MM.1S (cell line): Measurements from ENCODE around the gene POLR1D.

ENCODE experiments used
- DNase-seq: peaks from one replicate; pipeline ENCODE4 v3.0.0-alpha.2; 2015
- H2AFZ ChIP-seq: fragments of 300-600 bp; sonication (generic); 2 replicates; pipeline ENCODE4 v1.6.0; 2016; ENCODE audit warnings: antibody characterized with exemption, low read length
- H3F3A ChIP-seq: fragments of 300-600 bp; sonication (generic); 2 replicates; pipeline ENCODE4 v1.6.1; 2016; ENCODE audit warnings: mild to moderate bottlenecking, antibody characterized with exemption, low read length, moderate library complexity, mixed read lengths; ENCODE audit not compliant: insufficient read depth
- H3K27ac ChIP-seq: fragments of 300-600 bp; sonication (generic); 2 replicates; pipeline ENCODE4 v1.5.1; 2016; ENCODE audit warnings: mild to moderate bottlenecking, low read length
- H3K27me3 ChIP-seq: fragments of 300-600 bp; sonication (generic); replicated peaks from 2 replicates; pipeline ENCODE4 v1.6.0; 2016; ENCODE audit warnings: low read length; ENCODE audit not compliant: insufficient read depth
- H3K36me3 ChIP-seq: fragments of 300-600 bp; sonication (generic); replicated peaks from 2 replicates; pipeline ENCODE4 v1.6.1; 2016; ENCODE audit warnings: mild to moderate bottlenecking, low read length, mixed read lengths; ENCODE audit not compliant: insufficient read depth
- H3K4me1 ChIP-seq: fragments of 300-600 bp; sonication (generic); 2 replicates; pipeline ENCODE4 v1.6.1; 2016; ENCODE audit warnings: low read length, mixed read lengths
- H3K4me2 ChIP-seq: fragments of 300-600 bp; sonication (generic); 2 replicates; pipeline ENCODE4 v1.6.0; 2016; ENCODE audit warnings: low read depth, low read length
- H3K4me3 ChIP-seq: fragments of 300-600 bp; sonication (generic); 2 replicates; pipeline ENCODE4 v1.5.1; 2016; ENCODE audit warnings: low read length, mixed read lengths
- H3K79me2 ChIP-seq: fragments of 300-600 bp; sonication (generic); 2 replicates; pipeline ENCODE4 v1.6.1; 2016; ENCODE audit warnings: mixed run types, low read length, mixed read lengths
- H3K9ac ChIP-seq: fragments of 300-600 bp; sonication (generic); 2 replicates; pipeline ENCODE4 v1.6.1; 2016; ENCODE audit warnings: low read length, mixed read lengths
- H3K9me2 ChIP-seq: fragments of 300-600 bp; sonication (generic); replicated peaks from 2 replicates; pipeline ENCODE4 v1.6.1; 2016; ENCODE audit warnings: mild to moderate bottlenecking, low read length, mixed read lengths; ENCODE audit not compliant: insufficient read depth
- H3K9me3 ChIP-seq: fragments of 300-600 bp; sonication (generic); replicated peaks from 2 replicates; pipeline ENCODE4 v1.6.1; 2016; ENCODE audit warnings: mild to moderate bottlenecking, low read length, mixed read lengths; ENCODE audit not compliant: insufficient read depth
- H4K20me1 ChIP-seq: fragments of 300-600 bp; sonication (generic); 2 replicates; pipeline ENCODE4 v1.6.1; 2016; ENCODE audit warnings: mild to moderate bottlenecking, low read length, moderate library complexity, mixed read lengths; ENCODE audit not compliant: insufficient read depth
- CTCF ChIP-seq: fragments of 300-600 bp; sonication (generic); IDR thresholded peaks from 2 replicates; pipeline ENCODE4 v1.5.1; 2016; ENCODE audit warnings: antibody characterized with exemption, low read length, mixed read lengths
- EZH2 ChIP-seq: fragments of 300-600 bp; sonication (generic); optimal IDR thresholded peaks from 2 replicates; pipeline ENCODE3; 2017; ENCODE audit warnings: low read depth, mild to moderate bottlenecking, antibody characterized with exemption, low read length, mixed read lengths
- EZH2phosphoT487 ChIP-seq: fragments of 300-600 bp; sonication (generic); IDR thresholded peaks from 2 replicates; pipeline ENCODE4 v1.6.1; 2018; ENCODE audit warnings: antibody characterized with exemption, low read length

POLR1D gene

GRCh38 chr13:27607125-27607524 lies 14.6 kb upstream of the POLR1D start:
- Histone ChIP-seq H3K27ac (peak overlapping the region; percentile 27; the same call in 1 of the 2 replicates), H2AFZ (no peak overlapping the region), H3K9me2 (no peaks in the 10 kb centered on the region), H3K36me3 (no peaks in the 10 kb centered on the region), H3F3A (peaks cover 5% of the 10 kb centered on the region; the same call in 1 of the 2 replicates), H3K27me3 (no peaks in the 10 kb centered on the region), H3K4me2 (peak overlapping the region; percentile 54), H3K9me3 (no peaks in the 10 kb centered on the region), H3K9ac (no peak overlapping the region), H3K4me1 (peaks cover 20% of the 10 kb centered on the region; the same call in 1 of the 2 replicates), H3K79me2 (peaks cover 80% of the 10 kb centered on the region), H3K4me3 (no peak overlapping the region; the same call in 1 of the 2 replicates), H4K20me1 (no peaks in the 10 kb centered on the region)
- no peak for DNase-seq
- TF ChIP-seq EZH2phosphoT487 (no peak), EZH2 (no peak), CTCF (no peak)

GRCh38 chr13:27613628-27614027 lies 8.1 kb upstream of the POLR1D start:
- Histone ChIP-seq H3K9me2 (no peaks in the 10 kb centered on the region), H3K27me3 (no peaks in the 10 kb centered on the region), H3K4me3 (no peak overlapping the region), H3K9ac (no peak overlapping the region), H3K36me3 (no peaks in the 10 kb centered on the region), H3F3A (no peaks in the 10 kb centered on the region), H3K4me1 (peaks cover 1% of the 10 kb centered on the region; the same call in 1 of the 2 replicates), H3K27ac (no peak overlapping the region), H3K9me3 (no peaks in the 10 kb centered on the region), H3K4me2 (no peak overlapping the region), H2AFZ (no peak overlapping the region), H3K79me2 (peaks cover 91% of the 10 kb centered on the region), H4K20me1 (no peaks in the 10 kb centered on the region)
- no peak for DNase-seq
- no peak for TF ChIP-seq EZH2
- no peak for TF ChIP-seq CTCF
- TF ChIP-seq EZH2phosphoT487, result no peak

- no peaks in the 10 kb centered on the region for H3K9me2 ChIP-seq
- H3K27me3 ChIP-seq, result no peaks in the 10 kb centered on the region
- no peak overlapping the region for H3K4me3 ChIP-seq
- no peak overlapping the region for H3K4me2 ChIP-seq
- no peak overlapping the region for H3K27ac ChIP-seq
- no peaks in the 10 kb centered on the region for H3K9me3 ChIP-seq
- no peaks in the 10 kb centered on the region for H3K36me3 ChIP-seq
- H3K79me2 ChIP-seq, result peaks cover 81% of the 10 kb centered on the region
- peaks cover 7% of the 10 kb centered on the region; the same call in 1 of the 2 replicates for H3F3A ChIP-seq
- DNase-seq, result no peak
- H4K20me1 ChIP-seq, result no peaks in the 10 kb centered on the region
- H3K9ac ChIP-seq, result no peak overlapping the region
- peaks cover 4% of the 10 kb centered on the region; the same call in 1 of the 2 replicates for H3K4me1 ChIP-seq
- H2AFZ ChIP-seq, result no peak overlapping the region
- no peak for TF ChIP-seq CTCF
- no peak for TF ChIP-seq EZH2phosphoT487
- no peak for TF ChIP-seq EZH2
These were observed 3.8 kb upstream of the POLR1D start for GRCh38 chr13:27617881-27618321.
